Neural cell (in vitro differentiated cells): ENCODE data around the gene SMIM1. TPM values are rescaled to one million over a fixed set of nuclear protein-coding genes. Genes with fewer than 3 reads are reported as not detected.

Experiments
- H2AFZ ChIP-seq: fragments of 200-600, 300-800 bp; sonication (generic), shearing (Covaris generic); 2 replicates; pipeline ENCODE4 v1.6.0; 2014; ENCODE audit warnings: low read depth, mild to moderate bottlenecking, antibody characterized with exemption, low read length, moderate library complexity
- H3F3A ChIP-seq: fragments of 200-600 bp; shearing (Covaris generic); 2 replicates; pipeline ENCODE4 v1.6.1; 2016; ENCODE audit warnings: mild to moderate bottlenecking, moderate library complexity, mixed read lengths, antibody characterized with exemption, low read length; ENCODE audit not compliant: insufficient read depth, poor library complexity, severe bottlenecking
- H3K27ac ChIP-seq: fragments of 200-600, 300-800 bp; sonication (generic), shearing (Covaris generic); 2 replicates; pipeline ENCODE4 v1.5.1; 2014; ENCODE audit warnings: mild to moderate bottlenecking, low read length, moderate library complexity
- H3K27me3 ChIP-seq: fragments of 300-800, 200-600 bp; sonication (generic), shearing (Covaris generic); 2 replicates; pipeline ENCODE4 v1.6.0; 2014; ENCODE audit warnings: mild to moderate bottlenecking, low read depth, low read length, moderate library complexity; ENCODE audit not compliant: insufficient read depth
- H3K36me3 ChIP-seq: fragments of 300-800, 200-600 bp; sonication (generic), shearing (Covaris generic); 2 replicates; pipeline ENCODE4 v1.5.1; 2014; ENCODE audit warnings: mild to moderate bottlenecking, antibody characterized with exemption, low read length, moderate library complexity; ENCODE audit not compliant: insufficient read depth
- H3K4me2 ChIP-seq: fragments of 300-800, 200-600 bp; sonication (generic), shearing (Covaris generic); 2 replicates; pipeline ENCODE4 v1.6.0; 2014; ENCODE audit warnings: mild to moderate bottlenecking, low read length
- H3K4me3 ChIP-seq: fragments of 300-800, 200-600 bp; sonication (generic), shearing (Covaris generic); 2 replicates; pipeline ENCODE4 v1.5.1; 2014; ENCODE audit warnings: mild to moderate bottlenecking, low read length, moderate library complexity
- H3K79me2 ChIP-seq: fragments of 200-600 bp; shearing (Covaris generic); replicated peaks from 2 replicates; pipeline ENCODE4 v1.6.0; 2014; ENCODE audit warnings: mild to moderate bottlenecking, low read length, moderate library complexity; ENCODE audit not compliant: insufficient read depth
- H3K9ac ChIP-seq: fragments of 300-800, 200-600 bp; sonication (generic), shearing (Covaris generic); 2 replicates; pipeline ENCODE4 v1.6.1; 2016; ENCODE audit warnings: mild to moderate bottlenecking, low read length, mixed read lengths
- H3K9me2 ChIP-seq: fragments of 200-600 bp; shearing (Covaris generic); 2 replicates; pipeline ENCODE4 v1.6.1; 2016; ENCODE audit warnings: mild to moderate bottlenecking, low read length, mixed read lengths; ENCODE audit not compliant: insufficient read depth
- H3K9me3 ChIP-seq: fragments of 200-600, 300-800 bp; sonication (generic), shearing (Covaris generic); 2 replicates; pipeline ENCODE4 v1.6.1; 2016; ENCODE audit warnings: mild to moderate bottlenecking, mixed run types, low read length, moderate library complexity, mixed read lengths
- H4K20me1 ChIP-seq: fragments of 200-600 bp; shearing (Covaris generic); 2 replicates; pipeline ENCODE4 v1.6.1; 2016; ENCODE audit warnings: mild to moderate bottlenecking, mixed run types; ENCODE audit not compliant: insufficient read depth
- EZH2 ChIP-seq: fragments of 200-600, 300-800 bp; shearing (Covaris generic), sonication (generic); IDR thresholded peaks from 2 replicates; pipeline ENCODE4 v1.6.1; 2014; ENCODE audit warnings: antibody characterized with exemption, low read length, borderline replicate concordance, mild to moderate bottlenecking; ENCODE audit not compliant: insufficient read depth, poor library complexity, severe bottlenecking
- MXI1 ChIP-seq: fragments of 450-650 bp; conservative IDR thresholded peaks from 2 replicates; pipeline ENCODE4 v1.6.1; 2014; ENCODE audit warnings: antibody characterized with exemption, mild to moderate bottlenecking; ENCODE audit not compliant: poor library complexity, severe bottlenecking
- RAD21 ChIP-seq: fragments of 450-650 bp; conservative IDR thresholded peaks from 2 replicates; pipeline ENCODE4 v1.6.1; 2014; ENCODE audit warnings: antibody characterized with exemption, mild to moderate bottlenecking, moderate library complexity
- SMC3 ChIP-seq: fragments of 450-650 bp; conservative IDR thresholded peaks from 2 replicates; pipeline ENCODE4 v1.6.1; 2014; ENCODE audit warnings: antibody characterized with exemption, mild to moderate bottlenecking, moderate library complexity; ENCODE audit not compliant: poor library complexity
- TAF1 ChIP-seq: IDR thresholded peaks from 2 replicates; pipeline ENCODE4 v1.6.1; 2012; ENCODE audit warnings: low read depth
- polyA plus RNA-seq: library from polyadenylated mRNA; depleted of rRNA; stranded (reverse); fragments of >200 nt; gene quantifications from 2 replicates; pipeline ENCODE4 v1.2.3, GENCODE V29; 2014
- TF ChIP-seq, protein P1 (sequence below): fragments of 450-650 bp; IDR thresholded peaks from 2 replicates; pipeline ENCODE4 v1.5.1; 2014; ENCODE audit warnings: antibody characterized with exemption, mild to moderate bottlenecking, moderate library complexity; ENCODE audit not compliant: poor library complexity, severe bottlenecking
- TF ChIP-seq, protein P2 (sequence below): IDR thresholded peaks from 2 replicates; pipeline ENCODE4 v1.6.1; 2012; ENCODE audit warnings: borderline replicate concordance

Gene SMIM1
- polyA plus RNA-seq, 1 donor from 2014 or later: not detected

DNA sequence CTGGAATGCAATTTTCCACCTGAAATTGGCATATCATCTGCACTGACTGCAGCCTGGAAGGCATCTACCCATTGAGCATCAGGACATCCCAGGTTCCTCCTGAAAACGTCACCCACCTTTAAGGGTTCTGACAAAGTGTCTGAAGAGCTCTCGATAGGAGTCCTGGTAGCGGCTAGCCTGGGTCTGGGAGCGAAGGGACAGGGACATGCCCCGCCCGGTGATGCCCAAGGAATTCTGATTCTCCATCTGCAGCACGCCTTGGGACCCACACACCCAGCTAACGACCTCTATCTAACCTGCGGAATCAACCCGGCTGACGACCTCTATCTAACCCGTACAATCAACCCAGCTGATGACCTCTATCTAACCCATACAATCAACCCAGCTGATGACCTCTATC, 33.6 kb upstream of the SMIM1 start:
- no peak overlapping the region for H3K27ac ChIP-seq
- no peaks in the 10 kb centered on the region for H3K9me2 ChIP-seq
- no peak overlapping the region for H3K9ac ChIP-seq
- no peaks in the 10 kb centered on the region for H4K20me1 ChIP-seq
- no peaks in the 10 kb centered on the region for H3K79me2 ChIP-seq
- no peak overlapping the region for H3K4me2 ChIP-seq
- H3K4me3 ChIP-seq: no peak overlapping the region
- no peaks in the 10 kb centered on the region for H3K36me3 ChIP-seq
- H3K9me3 ChIP-seq: no peaks in the 10 kb centered on the region
- TF ChIP-seq TAF1 (no peak), EZH2 (no peak), MXI1 (no peak), SMC3 (no peak)
- TF ChIP-seq, protein P1, sequence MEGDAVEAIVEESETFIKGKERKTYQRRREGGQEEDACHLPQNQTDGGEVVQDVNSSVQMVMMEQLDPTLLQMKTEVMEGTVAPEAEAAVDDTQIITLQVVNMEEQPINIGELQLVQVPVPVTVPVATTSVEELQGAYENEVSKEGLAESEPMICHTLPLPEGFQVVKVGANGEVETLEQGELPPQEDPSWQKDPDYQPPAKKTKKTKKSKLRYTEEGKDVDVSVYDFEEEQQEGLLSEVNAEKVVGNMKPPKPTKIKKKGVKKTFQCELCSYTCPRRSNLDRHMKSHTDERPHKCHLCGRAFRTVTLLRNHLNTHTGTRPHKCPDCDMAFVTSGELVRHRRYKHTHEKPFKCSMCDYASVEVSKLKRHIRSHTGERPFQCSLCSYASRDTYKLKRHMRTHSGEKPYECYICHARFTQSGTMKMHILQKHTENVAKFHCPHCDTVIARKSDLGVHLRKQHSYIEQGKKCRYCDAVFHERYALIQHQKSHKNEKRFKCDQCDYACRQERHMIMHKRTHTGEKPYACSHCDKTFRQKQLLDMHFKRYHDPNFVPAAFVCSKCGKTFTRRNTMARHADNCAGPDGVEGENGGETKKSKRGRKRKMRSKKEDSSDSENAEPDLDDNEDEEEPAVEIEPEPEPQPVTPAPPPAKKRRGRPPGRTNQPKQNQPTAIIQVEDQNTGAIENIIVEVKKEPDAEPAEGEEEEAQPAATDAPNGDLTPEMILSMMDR: no peak
- no peak overlapping the region for H2AFZ ChIP-seq
- H3K27me3 ChIP-seq: no peaks in the 10 kb centered on the region
- H3F3A ChIP-seq: no peaks in the 10 kb centered on the region

DNA sequence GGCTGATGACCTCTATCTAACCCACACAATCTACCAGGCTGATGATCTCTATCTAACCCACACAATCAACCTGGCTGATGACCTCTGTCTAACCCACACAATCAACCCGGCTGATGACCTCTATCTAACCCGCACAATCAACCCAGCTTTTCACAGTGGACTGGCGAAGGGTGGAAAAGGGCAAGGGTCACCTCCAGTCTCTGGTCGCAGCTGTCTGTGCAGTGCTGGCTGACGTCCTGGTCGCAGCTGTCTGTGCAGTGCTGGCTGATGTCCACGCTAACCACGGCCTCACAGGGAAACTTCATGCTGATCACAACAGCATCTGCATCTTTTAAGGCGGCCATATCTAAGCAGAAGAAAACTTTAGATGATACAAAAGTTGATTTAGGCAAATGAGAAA, 32.5 kb upstream of the SMIM1 start:
- Histone ChIP-seq H3K27ac (no peak overlapping the region), H3K36me3 (no peaks in the 10 kb centered on the region), H3K9me3 (no peaks in the 10 kb centered on the region), H4K20me1 (no peaks in the 10 kb centered on the region), H3K79me2 (no peaks in the 10 kb centered on the region), H3K27me3 (no peaks in the 10 kb centered on the region), H3K4me3 (no peak overlapping the region), H3F3A (no peaks in the 10 kb centered on the region), H2AFZ (no peak overlapping the region), H3K9me2 (no peaks in the 10 kb centered on the region), H3K4me2 (no peak overlapping the region), H3K9ac (no peak overlapping the region)
- TF ChIP-seq, protein P1: no peak
- TF ChIP-seq RAD21 (no peak), TAF1 (no peak), EZH2 (no peak), SMC3 (no peak)
- TF ChIP-seq, protein P2, sequence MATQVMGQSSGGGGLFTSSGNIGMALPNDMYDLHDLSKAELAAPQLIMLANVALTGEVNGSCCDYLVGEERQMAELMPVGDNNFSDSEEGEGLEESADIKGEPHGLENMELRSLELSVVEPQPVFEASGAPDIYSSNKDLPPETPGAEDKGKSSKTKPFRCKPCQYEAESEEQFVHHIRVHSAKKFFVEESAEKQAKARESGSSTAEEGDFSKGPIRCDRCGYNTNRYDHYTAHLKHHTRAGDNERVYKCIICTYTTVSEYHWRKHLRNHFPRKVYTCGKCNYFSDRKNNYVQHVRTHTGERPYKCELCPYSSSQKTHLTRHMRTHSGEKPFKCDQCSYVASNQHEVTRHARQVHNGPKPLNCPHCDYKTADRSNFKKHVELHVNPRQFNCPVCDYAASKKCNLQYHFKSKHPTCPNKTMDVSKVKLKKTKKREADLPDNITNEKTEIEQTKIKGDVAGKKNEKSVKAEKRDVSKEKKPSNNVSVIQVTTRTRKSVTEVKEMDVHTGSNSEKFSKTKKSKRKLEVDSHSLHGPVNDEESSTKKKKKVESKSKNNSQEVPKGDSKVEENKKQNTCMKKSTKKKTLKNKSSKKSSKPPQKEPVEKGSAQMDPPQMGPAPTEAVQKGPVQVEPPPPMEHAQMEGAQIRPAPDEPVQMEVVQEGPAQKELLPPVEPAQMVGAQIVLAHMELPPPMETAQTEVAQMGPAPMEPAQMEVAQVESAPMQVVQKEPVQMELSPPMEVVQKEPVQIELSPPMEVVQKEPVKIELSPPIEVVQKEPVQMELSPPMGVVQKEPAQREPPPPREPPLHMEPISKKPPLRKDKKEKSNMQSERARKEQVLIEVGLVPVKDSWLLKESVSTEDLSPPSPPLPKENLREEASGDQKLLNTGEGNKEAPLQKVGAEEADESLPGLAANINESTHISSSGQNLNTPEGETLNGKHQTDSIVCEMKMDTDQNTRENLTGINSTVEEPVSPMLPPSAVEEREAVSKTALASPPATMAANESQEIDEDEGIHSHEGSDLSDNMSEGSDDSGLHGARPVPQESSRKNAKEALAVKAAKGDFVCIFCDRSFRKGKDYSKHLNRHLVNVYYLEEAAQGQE: no peak
